ENCODE results near the gene LAS1L.
A peak's percentile ranks its signal among the peaks of the same experiment; 100 is the strongest.
"Not testable (repeated sequence)": the region's sequence is repeated elsewhere in the genome, so short reads cannot be mapped to it uniquely, and the experiment has no call there.

Gene LAS1L

GRCh38 chrX:65517923-65518322 lies 16.7 kb downstream of the LAS1L start:
- no peak for DNase-seq (ENCODE audit: low read depth)

- no peak for DNase-seq (ENCODE audit: low read depth)
Measured at GRCh38 chrX:65516756-65517155, 17.8 kb downstream of the LAS1L start.

GRCh38 chrX:65513610-65514009 lies 21.0 kb downstream of the LAS1L start:
- DNase-seq (ENCODE audit: low read depth): no peak

GRCh38 chrX:65509400-65509799 lies 25.2 kb downstream of the LAS1L start:
- no peak for DNase-seq (ENCODE audit: low read depth)

- no peak for DNase-seq (ENCODE audit: low read depth)
Measured at GRCh38 chrX:65508851-65509250, 25.7 kb downstream of the LAS1L start.

GRCh38 chrX:65502618-65503017 lies 32.0 kb downstream of the LAS1L start:
- DNase-seq (ENCODE audit: low read depth): no peak

GRCh38 chrX:65493431-65493830 lies 41.2 kb downstream of the LAS1L start:
- no peak for DNase-seq (ENCODE audit: low read depth)

GRCh38 chrX:65491620-65492019 lies 43.0 kb downstream of the LAS1L start:
- no peak for DNase-seq (ENCODE audit: low read depth)

- DNase-seq (ENCODE audit: low read depth): peak; percentile 13
Measured at GRCh38 chrX:65488495-65488894, 46.1 kb downstream of the LAS1L start.

- no peak for DNase-seq (ENCODE audit: low read depth)
Measured at GRCh38 chrX:65480960-65481359, 53.6 kb downstream of the LAS1L start.

GRCh38 chrX:65479102-65479501 lies 55.5 kb downstream of the LAS1L start:
- not testable (repeated sequence) for DNase-seq (ENCODE audit: low read depth)

- no peak for DNase-seq (ENCODE audit: low read depth)
Measured at GRCh38 chrX:65476564-65476963, 58.0 kb downstream of the LAS1L start.

GRCh38 chrX:65463550-65463949 lies 71.0 kb downstream of the LAS1L start:
- peak; percentile 11 for DNase-seq (ENCODE audit: low read depth)
